ENCODE results near the gene HPCA.

Gene HPCA

DNA sequence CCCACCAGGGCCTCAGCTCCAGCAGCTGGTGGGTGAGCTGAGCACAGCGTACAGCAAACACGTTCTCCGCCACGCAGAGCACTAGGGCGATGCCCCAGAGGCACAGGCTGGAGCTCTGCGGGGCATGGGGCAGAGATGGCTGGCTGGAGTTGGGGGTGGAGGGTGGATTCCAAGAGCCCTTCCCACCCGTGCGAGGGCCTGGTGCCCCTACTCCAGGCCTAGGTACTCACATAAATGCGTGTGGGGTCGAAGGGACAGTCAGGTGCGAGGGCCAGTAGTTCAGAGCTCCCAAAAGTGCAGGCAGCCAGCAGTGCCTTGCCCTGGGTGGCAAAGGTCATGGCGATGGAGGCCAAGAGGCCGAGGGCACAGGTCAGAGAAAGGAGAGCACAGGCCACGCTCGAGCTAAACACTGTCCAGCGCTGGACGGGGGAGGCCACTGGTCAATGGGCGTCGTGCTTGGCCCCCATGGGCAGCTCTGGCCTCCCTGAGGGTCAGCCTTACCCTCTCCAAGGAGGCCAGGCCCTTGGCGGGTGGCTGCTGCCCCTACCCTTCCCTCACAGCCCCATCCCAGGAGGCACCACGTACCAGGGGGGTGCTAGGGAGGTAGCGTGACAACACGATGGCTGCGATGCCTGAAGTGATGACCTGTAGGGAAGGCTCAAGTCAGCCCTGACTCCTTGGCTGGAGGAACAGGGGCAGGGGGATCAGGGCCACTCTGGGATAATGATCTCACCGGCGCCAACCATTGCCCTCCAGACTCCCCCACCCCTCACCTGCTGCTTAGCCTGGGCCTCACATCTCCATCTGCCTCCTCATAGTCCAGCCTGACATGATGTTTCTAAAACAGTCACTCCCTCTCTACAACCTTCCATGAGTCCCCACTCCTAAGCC is 9.3 kb downstream of the HPCA start:
- TF ChIP-seq RARB (CRISPR knock-in tag; IDR thresholded peaks at IDR 0.05) (no peak), ZFP30 (CRISPR knock-in tag; IDR thresholded peaks at IDR 0.05) (no peak), ARNTL (CRISPR knock-in tag; IDR thresholded peaks at IDR 0.05; ENCODE audit: borderline replicate concordance, low read depth) (no peak), SNAI2 (CRISPR knock-in tag; IDR thresholded peaks at IDR 0.05) (no peak), CSRNP3 (CRISPR knock-in tag; IDR thresholded peaks at IDR 0.05) (no peak), ZNF8 (CRISPR knock-in tag; IDR thresholded peaks at IDR 0.05) (no peak), TSHZ2 (CRISPR knock-in tag; IDR thresholded peaks at IDR 0.05) (no peak)
- TF ChIP-seq, protein P1, sequence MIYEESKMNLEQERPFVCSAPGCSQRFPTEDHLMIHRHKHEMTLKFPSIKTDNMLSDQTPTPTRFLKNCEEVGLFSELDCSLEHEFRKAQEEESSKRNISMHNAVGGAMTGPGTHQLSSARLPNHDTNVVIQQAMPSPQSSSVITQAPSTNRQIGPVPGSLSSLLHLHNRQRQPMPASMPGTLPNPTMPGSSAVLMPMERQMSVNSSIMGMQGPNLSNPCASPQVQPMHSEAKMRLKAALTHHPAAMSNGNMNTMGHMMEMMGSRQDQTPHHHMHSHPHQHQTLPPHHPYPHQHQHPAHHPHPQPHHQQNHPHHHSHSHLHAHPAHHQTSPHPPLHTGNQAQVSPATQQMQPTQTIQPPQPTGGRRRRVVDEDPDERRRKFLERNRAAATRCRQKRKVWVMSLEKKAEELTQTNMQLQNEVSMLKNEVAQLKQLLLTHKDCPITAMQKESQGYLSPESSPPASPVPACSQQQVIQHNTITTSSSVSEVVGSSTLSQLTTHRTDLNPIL (CRISPR knock-in tag; IDR thresholded peaks at IDR 0.05; ENCODE audit: low read depth) = no peak
- ATAC-seq = no peak

DNA sequence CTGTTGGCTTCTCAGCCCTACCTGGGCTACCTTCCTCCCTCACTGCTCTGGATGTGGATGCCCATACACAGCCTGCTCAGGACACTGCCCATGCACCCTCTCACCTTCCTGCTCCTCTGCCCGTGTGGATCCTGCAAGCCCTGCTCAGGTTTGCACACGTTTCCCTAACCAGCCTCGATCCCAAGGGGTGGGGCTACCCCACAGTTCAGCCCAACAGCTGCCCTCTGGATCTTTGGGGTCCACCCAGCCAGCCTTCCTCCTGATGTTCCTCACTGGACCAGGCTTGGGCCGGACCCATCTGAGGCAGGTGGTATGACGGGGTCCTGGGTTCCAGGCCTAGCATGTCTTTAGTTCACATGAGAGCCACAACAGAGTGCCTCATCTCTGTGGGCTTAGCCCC is 10.2 kb downstream of the HPCA start:
- TF ChIP-seq GLIS3 (CRISPR knock-in tag; IDR thresholded peaks at IDR 0.05) = no peak
- TF ChIP-seq TCF4 (CRISPR knock-in tag; IDR thresholded peaks at IDR 0.05; ENCODE audit: borderline replicate concordance) = no peak
- no peak for TF ChIP-seq ZC3H10 (CRISPR knock-in tag; IDR thresholded peaks at IDR 0.05)
- TF ChIP-seq CSRNP3 (CRISPR knock-in tag; IDR thresholded peaks at IDR 0.05) = no peak
- no peak for TF ChIP-seq ESRRG (CRISPR knock-in tag; IDR thresholded peaks at IDR 0.05)
- no peak for TF ChIP-seq ZFP30 (CRISPR knock-in tag; IDR thresholded peaks at IDR 0.05)
- no peak for TF ChIP-seq SNAI2 (CRISPR knock-in tag; IDR thresholded peaks at IDR 0.05)
- TF ChIP-seq, protein P2, sequence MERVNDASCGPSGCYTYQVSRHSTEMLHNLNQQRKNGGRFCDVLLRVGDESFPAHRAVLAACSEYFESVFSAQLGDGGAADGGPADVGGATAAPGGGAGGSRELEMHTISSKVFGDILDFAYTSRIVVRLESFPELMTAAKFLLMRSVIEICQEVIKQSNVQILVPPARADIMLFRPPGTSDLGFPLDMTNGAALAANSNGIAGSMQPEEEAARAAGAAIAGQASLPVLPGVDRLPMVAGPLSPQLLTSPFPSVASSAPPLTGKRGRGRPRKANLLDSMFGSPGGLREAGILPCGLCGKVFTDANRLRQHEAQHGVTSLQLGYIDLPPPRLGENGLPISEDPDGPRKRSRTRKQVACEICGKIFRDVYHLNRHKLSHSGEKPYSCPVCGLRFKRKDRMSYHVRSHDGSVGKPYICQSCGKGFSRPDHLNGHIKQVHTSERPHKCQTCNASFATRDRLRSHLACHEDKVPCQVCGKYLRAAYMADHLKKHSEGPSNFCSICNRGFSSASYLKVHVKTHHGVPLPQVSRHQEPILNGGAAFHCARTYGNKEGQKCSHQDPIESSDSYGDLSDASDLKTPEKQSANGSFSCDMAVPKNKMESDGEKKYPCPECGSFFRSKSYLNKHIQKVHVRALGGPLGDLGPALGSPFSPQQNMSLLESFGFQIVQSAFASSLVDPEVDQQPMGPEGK (CRISPR knock-in tag; IDR thresholded peaks at IDR 0.05; ENCODE audit: borderline replicate concordance) = no peak
- no peak for TF ChIP-seq POU6F1 (CRISPR knock-in tag; IDR thresholded peaks at IDR 0.05; ENCODE audit: borderline replicate concordance, low read depth)
- no peak for TF ChIP-seq BACH2 (CRISPR knock-in tag; IDR thresholded peaks at IDR 0.05; ENCODE audit: borderline replicate concordance)
- TF ChIP-seq ZNF70 (CRISPR knock-in tag; IDR thresholded peaks at IDR 0.05) = no peak
- no peak for TF ChIP-seq RARB (CRISPR knock-in tag; IDR thresholded peaks at IDR 0.05)
- no peak for TF ChIP-seq CSDC2 (CRISPR knock-in tag; IDR thresholded peaks at IDR 0.05)
- TF ChIP-seq ZNF565 (CRISPR knock-in tag; conservative IDR thresholded peaks at IDR 0.05; ENCODE audit: low read depth) = no peak
- TF ChIP-seq PPARA (CRISPR knock-in tag; IDR thresholded peaks at IDR 0.05; ENCODE audit: borderline replicate concordance) = no peak
- TF ChIP-seq ARNTL (CRISPR knock-in tag; IDR thresholded peaks at IDR 0.05; ENCODE audit: borderline replicate concordance, low read depth) = no peak
- TF ChIP-seq TSHZ2 (CRISPR knock-in tag; IDR thresholded peaks at IDR 0.05) = no peak
- no peak for ATAC-seq
